MG63 (cell line): ENCODE data around the gene APP. TPM values are rescaled to one million over a fixed set of nuclear protein-coding genes. Genes with fewer than 3 reads are reported as not detected.

Source experiments
- DNase-seq: peaks from one replicate; pipeline ENCODE4 v3.0.0-alpha.2; 2020
- H3K27me3 ChIP-seq: fragments of 250-450 bp; sonication (Bioruptor Pico); 2 replicates; pipeline ENCODE4 v1.5.1; 2020; ENCODE audit warnings: mild to moderate bottlenecking, moderate library complexity
- H3K36me3 ChIP-seq: fragments of 250-450 bp; sonication (Bioruptor Pico); 2 replicates; pipeline ENCODE4 v1.5.1; 2020; ENCODE audit warnings: mild to moderate bottlenecking, moderate library complexity
- H3K4me3 ChIP-seq: fragments of 250-450 bp; sonication (Bioruptor Pico); 2 replicates; pipeline ENCODE4 v1.5.1; 2020; ENCODE audit warnings: mild to moderate bottlenecking, moderate library complexity
- H3K9me3 ChIP-seq: fragments of 250-450 bp; sonication (Bioruptor Pico); 2 replicates; pipeline ENCODE4 v1.5.1; 2020; ENCODE audit warnings: mild to moderate bottlenecking, moderate library complexity
- total RNA-seq: library from RNA; depleted of rRNA; stranded (reverse); fragments of >200 nt; shearing (Covaris generic); gene quantifications from 2 replicates; pipeline ENCODE4 v1.2.3, GENCODE V29; 2014; ENCODE audit warnings: low replicate concordance

The APP gene
- total RNA-seq, 1 experiment from 2014 or later: 252 TPM

GRCh38 chr21:25885880-25886279 is 284.7 kb downstream of the APP start:
- no peak for DNase-seq

GRCh38 chr21:25885405-25885804 is 285.2 kb downstream of the APP start:
- no peak for DNase-seq
- Histone ChIP-seq H3K27me3 (no peaks in the 10 kb centered on the region), H3K36me3 (peaks cover 18% of the 10 kb centered on the region), H3K4me3 (no peak overlapping the region), H3K9me3 (no peaks in the 10 kb centered on the region)

More at GRCh38 chr21:25885880-25886279, 284.7 kb downstream of the APP start:
- Histone ChIP-seq H3K9me3 (no peaks in the 10 kb centered on the region), H3K4me3 (no peak overlapping the region), H3K36me3 (peaks cover 16% of the 10 kb centered on the region), H3K27me3 (no peaks in the 10 kb centered on the region)

DNA sequence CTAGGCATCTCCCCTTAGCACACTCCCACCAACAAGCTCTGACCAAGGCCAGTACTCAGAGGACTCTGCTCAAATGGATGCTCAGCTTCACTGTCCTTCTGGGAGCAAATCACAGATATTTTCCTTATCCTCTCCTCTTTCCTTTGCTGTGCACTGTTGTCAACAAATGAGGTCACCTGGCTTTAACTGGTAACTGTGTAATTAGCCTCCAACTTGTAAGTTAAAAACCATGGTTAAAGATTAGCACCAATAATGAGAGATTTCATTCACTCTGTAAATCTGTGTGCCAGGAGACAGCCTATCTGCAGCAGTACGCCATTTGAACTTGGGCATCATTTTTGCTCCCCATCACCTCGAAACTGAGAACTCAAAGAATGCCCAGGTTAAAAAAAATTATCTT is 286.3 kb downstream of the APP start:
- no peak overlapping the region for H3K4me3 ChIP-seq
- H3K9me3 ChIP-seq: no peaks in the 10 kb centered on the region
- DNase-seq: no peak
- peaks cover 16% of the 10 kb centered on the region for H3K36me3 ChIP-seq
- H3K27me3 ChIP-seq: no peaks in the 10 kb centered on the region

GRCh38 chr21:25881524-25882376 is 288.8 kb downstream of the APP start:
- H3K36me3 ChIP-seq: peaks cover 16% of the 10 kb centered on the region
- no peaks in the 10 kb centered on the region for H3K27me3 ChIP-seq
- no peak overlapping the region for H3K4me3 ChIP-seq
- peak; percentile 50 for DNase-seq
- H3K9me3 ChIP-seq: no peaks in the 10 kb centered on the region

- DNase-seq: no peak
- Histone ChIP-seq H3K36me3 (peaks cover 16% of the 10 kb centered on the region), H3K27me3 (no peaks in the 10 kb centered on the region)
These were observed 291.4 kb downstream of the APP start for GRCh38 chr21:25879203-25879602.

DNA sequence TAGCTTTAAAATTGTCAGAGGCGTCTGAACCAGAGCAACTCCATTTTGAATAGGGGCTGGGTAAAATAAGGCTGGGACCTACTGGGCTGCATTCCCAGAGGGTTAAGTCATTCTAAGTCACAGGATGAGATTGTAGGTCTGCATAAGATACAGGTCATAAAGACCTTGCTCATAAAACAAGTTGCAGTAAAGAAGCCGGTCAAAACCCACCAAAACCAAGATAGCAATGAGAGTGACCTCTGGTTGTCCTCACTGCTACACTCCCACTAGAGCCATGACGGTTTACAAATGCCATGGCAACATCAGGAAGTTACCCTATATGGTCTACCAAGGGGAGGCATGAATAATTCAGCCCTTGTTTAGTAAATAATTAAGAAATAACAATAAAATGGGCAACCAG is 292.2 kb downstream of the APP start:
- H3K27me3 ChIP-seq: no peaks in the 10 kb centered on the region
- no peak overlapping the region for H3K4me3 ChIP-seq
- peaks cover 16% of the 10 kb centered on the region for H3K36me3 ChIP-seq
- no peak for DNase-seq
- no peaks in the 10 kb centered on the region for H3K9me3 ChIP-seq

More at GRCh38 chr21:25879203-25879602, 291.4 kb downstream of the APP start:
- no peaks in the 10 kb centered on the region for H3K9me3 ChIP-seq
- no peak overlapping the region for H3K4me3 ChIP-seq

DNA sequence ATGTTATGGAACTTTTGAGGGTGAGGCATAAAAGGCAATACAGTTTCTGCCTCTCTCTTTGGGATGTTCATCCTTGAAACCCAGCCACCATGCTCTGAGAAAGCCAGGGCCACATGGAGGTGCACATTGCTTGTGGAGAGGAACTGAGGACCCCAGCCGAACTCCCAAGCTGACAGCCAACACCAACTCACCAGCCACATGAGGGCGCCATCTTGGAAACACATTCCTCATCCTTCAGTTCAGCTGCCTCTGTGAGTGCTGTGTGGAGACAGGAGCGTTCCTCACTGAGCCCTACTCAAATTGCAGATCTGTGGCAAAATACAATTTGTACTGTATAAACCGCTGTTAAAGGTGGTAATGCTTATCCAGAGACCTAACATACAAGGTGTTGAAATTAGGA is 298.3 kb downstream of the APP start:
- no peak overlapping the region for H3K4me3 ChIP-seq
- no peaks in the 10 kb centered on the region for H3K36me3 ChIP-seq
- DNase-seq: no peak
- no peaks in the 10 kb centered on the region for H3K27me3 ChIP-seq
- no peaks in the 10 kb centered on the region for H3K9me3 ChIP-seq

DNA sequence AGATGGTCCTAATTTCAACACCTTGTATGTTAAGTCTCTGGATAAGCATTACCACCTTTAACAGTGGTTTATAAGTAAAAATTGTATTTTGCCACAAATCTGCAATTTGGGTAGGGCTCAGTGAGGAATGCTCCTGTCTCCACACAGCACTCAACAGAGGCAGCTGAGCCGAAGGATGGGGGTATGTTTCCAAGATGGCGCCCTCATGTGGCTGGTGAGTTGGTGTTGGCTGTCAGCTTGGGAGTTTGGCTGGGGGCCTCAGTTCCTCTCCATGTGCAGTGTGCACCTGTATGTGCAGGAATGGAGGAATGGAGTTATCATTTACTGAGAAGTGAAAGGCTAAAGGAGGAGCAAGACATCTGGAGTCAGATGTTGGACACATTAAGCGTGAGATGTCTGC is 299.0 kb downstream of the APP start:
- Histone ChIP-seq H3K9me3 (no peaks in the 10 kb centered on the region), H3K36me3 (no peaks in the 10 kb centered on the region), H3K27me3 (no peaks in the 10 kb centered on the region), H3K4me3 (no peak overlapping the region)
- DNase-seq: no peak

GRCh38 chr21:25870084-25870483 is 300.5 kb downstream of the APP start:
- Histone ChIP-seq H3K27me3 (no peaks in the 10 kb centered on the region), H3K4me3 (no peak overlapping the region), H3K36me3 (no peaks in the 10 kb centered on the region), H3K9me3 (no peaks in the 10 kb centered on the region)
- DNase-seq: no peak

DNA sequence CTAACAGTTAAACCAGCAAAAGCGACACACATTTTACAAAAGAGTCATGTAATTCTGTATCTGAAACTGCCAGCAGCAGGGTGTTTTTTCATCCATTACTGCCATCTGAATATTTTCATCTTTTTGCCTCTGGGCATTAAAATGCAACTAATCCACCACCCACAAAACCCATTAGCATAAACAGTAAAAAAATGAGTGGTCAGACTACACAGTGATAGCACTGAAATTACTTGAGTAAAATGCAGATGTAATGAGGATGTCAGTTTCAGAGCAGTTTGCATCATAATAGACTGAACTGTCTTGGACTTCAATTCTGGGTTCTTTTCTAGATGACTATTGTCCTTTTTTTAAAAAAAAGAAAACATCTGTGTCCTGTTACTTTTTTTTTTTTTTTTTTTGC is 303.5 kb downstream of the APP start:
- no peak overlapping the region for H3K4me3 ChIP-seq
- no peaks in the 10 kb centered on the region for H3K9me3 ChIP-seq
- no peaks in the 10 kb centered on the region for H3K27me3 ChIP-seq
- no peaks in the 10 kb centered on the region for H3K36me3 ChIP-seq
- DNase-seq: no peak

DNA sequence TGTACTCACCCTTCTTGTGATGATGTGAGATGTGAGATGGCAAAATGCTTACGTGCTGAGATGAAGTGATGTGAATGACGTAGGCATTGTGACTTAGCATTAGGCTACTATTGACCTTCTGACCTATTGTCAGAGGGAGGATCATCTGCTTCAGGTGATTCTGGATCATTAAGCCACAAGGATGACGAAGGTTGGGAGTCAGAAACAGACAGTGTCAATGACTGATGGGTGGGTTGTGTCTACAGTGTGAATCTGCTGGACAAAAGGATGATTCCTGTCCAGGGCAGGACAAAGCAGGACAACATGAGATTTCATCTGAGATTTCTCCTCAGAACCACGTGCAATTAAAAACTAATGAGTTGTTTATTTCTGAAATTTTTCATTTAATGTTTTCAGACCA is 306.8 kb downstream of the APP start:
- Histone ChIP-seq H3K36me3 (no peaks in the 10 kb centered on the region), H3K27me3 (no peaks in the 10 kb centered on the region), H3K9me3 (no peaks in the 10 kb centered on the region), H3K4me3 (no peak overlapping the region)
- DNase-seq: no peak

- H3K27me3 ChIP-seq: no peaks in the 10 kb centered on the region
- DNase-seq: no peak
- H3K9me3 ChIP-seq: no peaks in the 10 kb centered on the region
- H3K36me3 ChIP-seq: no peaks in the 10 kb centered on the region
- no peak overlapping the region for H3K4me3 ChIP-seq
These were observed 307.5 kb downstream of the APP start for GRCh38 chr21:25863031-25863430.

- no peaks in the 10 kb centered on the region for H3K36me3 ChIP-seq
- DNase-seq: no peak
These were observed 308.0 kb downstream of the APP start for GRCh38 chr21:25862596-25862995.

GRCh38 chr21:25862112-25862511 is 308.5 kb downstream of the APP start:
- H3K9me3 ChIP-seq: no peaks in the 10 kb centered on the region
- DNase-seq: no peak

More at GRCh38 chr21:25862596-25862995, 308.0 kb downstream of the APP start:
- Histone ChIP-seq H3K27me3 (no peaks in the 10 kb centered on the region), H3K4me3 (no peak overlapping the region), H3K9me3 (no peaks in the 10 kb centered on the region)

GRCh38 chr21:25859235-25859929 is 311.2 kb downstream of the APP start:
- Histone ChIP-seq H3K27me3 (no peaks in the 10 kb centered on the region), H3K36me3 (no peaks in the 10 kb centered on the region), H3K9me3 (no peaks in the 10 kb centered on the region), H3K4me3 (no peak overlapping the region)
- DNase-seq: no peak

More at GRCh38 chr21:25862112-25862511, 308.5 kb downstream of the APP start:
- no peaks in the 10 kb centered on the region for H3K27me3 ChIP-seq
- H3K4me3 ChIP-seq: no peak overlapping the region
- no peaks in the 10 kb centered on the region for H3K36me3 ChIP-seq

GRCh38 chr21:25858325-25858724 is 312.2 kb downstream of the APP start:
- no peaks in the 10 kb centered on the region for H3K36me3 ChIP-seq
- H3K27me3 ChIP-seq: no peaks in the 10 kb centered on the region
- H3K4me3 ChIP-seq: no peak overlapping the region
- DNase-seq: no peak
- H3K9me3 ChIP-seq: no peaks in the 10 kb centered on the region

DNA sequence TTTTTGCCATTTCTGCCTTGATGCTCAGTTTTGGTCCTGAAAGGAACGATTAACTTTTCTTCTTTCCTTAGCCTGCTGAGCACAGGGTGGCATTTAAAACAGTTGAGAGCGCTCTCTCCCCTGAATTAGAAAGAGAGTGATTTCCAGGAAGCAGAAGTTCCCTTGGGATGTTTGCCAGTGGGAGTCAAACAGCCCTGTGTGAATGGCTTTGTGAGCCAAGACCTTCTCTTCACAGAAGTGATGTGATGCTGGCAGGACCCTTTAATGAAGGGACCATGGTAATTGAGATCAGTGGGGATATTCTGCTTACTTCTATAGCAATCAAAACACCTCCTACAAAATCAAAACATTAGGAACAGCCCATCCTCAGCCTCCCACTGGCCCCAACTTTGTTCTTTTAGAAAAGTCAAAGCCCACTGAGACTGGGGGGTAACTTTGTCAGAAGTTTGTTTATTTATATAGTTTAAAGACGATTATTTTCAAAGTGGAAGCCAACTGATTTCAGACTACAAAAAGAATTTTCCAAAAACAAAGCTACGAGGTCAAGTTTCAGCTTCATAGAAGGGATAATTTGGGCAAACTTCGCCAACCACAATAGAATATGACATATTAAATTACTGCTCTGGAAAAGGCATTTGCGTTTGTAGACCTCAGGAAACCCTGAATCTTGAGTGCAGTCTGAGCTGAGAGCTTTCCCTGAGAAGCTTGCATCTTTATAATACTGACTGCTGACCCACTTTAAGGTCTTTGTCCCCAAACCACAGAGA is 313.1 kb downstream of the APP start:
- H3K4me3 ChIP-seq: no peak overlapping the region
- H3K9me3 ChIP-seq: no peaks in the 10 kb centered on the region
- no peaks in the 10 kb centered on the region for H3K36me3 ChIP-seq
- no peak for DNase-seq
- H3K27me3 ChIP-seq: no peaks in the 10 kb centered on the region
